ENCODE results near the gene SLX4. TPM values are rescaled to one million over a fixed set of nuclear protein-coding genes. Genes with fewer than 3 reads are reported as not detected.

Gene SLX4
- total RNA-seq, 1 experiment from 2014 or later: 5.9 TPM

DNA sequence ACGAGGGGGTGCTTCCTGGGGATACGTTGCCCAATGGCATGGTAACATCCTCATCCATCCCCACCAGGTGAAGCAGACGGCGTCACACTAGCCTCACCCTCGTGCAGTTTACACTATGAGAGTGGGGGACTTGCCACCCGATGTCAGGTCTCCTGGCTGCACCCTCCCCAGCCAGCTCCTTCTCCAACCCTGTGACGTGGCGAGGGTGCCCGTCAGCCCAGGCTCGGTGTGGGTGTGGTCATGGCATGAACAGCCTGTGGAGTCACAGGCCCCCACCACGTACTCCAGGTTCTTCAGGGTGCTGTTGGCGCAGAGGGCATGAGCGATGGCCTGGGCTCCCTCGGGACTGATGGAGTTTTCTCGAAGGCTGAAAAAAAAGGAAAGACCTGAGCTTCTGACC, 62.5 kb downstream of the SLX4 start:
- no peak overlapping the region for H3K27ac Mint-ChIP-seq (ENCODE audit: low read depth, unreplicated experiment)
- peaks cover 7% of the 10 kb centered on the region for H3K36me3 Mint-ChIP-seq (ENCODE audit: insufficient read depth, unreplicated experiment)
- DNase-seq (ENCODE audit: unreplicated experiment): no peak
- CTCF ChIA-PET: interaction anchor here (0.6 kb wide), 1 partner anchor 419 kb away, joined by 3 read pairs; no protein-coding TSS in a partner anchor
- POLR2A ChIA-PET: interaction anchor here (0.6 to 1.1 kb wide), 3 partner anchors 10 to 818 kb away, joined by 3 to 4 read pairs (median 3); no protein-coding TSS in a partner anchor
- H3K4me3 Mint-ChIP-seq (ENCODE audit: unreplicated experiment): no peak overlapping the region
- BruUV-seq (replicated peaks): no TSS peak
- TF ChIP-seq, protein P1, sequence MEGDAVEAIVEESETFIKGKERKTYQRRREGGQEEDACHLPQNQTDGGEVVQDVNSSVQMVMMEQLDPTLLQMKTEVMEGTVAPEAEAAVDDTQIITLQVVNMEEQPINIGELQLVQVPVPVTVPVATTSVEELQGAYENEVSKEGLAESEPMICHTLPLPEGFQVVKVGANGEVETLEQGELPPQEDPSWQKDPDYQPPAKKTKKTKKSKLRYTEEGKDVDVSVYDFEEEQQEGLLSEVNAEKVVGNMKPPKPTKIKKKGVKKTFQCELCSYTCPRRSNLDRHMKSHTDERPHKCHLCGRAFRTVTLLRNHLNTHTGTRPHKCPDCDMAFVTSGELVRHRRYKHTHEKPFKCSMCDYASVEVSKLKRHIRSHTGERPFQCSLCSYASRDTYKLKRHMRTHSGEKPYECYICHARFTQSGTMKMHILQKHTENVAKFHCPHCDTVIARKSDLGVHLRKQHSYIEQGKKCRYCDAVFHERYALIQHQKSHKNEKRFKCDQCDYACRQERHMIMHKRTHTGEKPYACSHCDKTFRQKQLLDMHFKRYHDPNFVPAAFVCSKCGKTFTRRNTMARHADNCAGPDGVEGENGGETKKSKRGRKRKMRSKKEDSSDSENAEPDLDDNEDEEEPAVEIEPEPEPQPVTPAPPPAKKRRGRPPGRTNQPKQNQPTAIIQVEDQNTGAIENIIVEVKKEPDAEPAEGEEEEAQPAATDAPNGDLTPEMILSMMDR (IDR thresholded peaks at IDR 0.05; ENCODE audit: unreplicated experiment): no peak
- no peaks in the 10 kb centered on the region for H3K4me1 Mint-ChIP-seq (ENCODE audit: insufficient read depth, unreplicated experiment)
- intact Hi-C loops (cut with micrococcal nuclease): no loop called here
- peaks cover 14% of the 10 kb centered on the region for H3K9me3 Mint-ChIP-seq (ENCODE audit: unreplicated experiment)
- peaks cover 21% of the 10 kb centered on the region for H3K27me3 Mint-ChIP-seq (ENCODE audit: insufficient read depth, unreplicated experiment)

DNA sequence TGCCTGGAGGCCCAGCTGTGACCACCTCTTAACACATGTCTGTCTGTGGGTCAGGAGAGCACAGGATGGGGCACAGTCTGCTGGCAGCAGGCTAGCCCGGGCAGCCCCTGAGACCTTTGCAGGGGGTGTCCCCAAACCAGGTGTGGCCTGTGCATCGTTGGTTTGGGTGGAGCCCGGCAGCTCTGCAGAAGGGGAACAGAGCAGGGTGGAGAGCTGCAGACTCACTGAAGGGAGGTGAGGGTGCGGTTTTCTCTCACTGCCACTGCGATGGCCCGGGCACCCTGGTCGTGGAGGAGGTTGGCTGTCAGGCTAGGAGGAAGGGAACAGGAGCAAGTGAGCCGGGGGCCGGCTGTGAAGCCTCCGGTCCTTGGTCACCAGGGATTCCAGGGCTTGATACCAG, 63.0 kb downstream of the SLX4 start:
- Mint-ChIP-seq H3K36me3 (ENCODE audit: insufficient read depth, unreplicated experiment) (peaks cover 7% of the 10 kb centered on the region), H3K4me1 (ENCODE audit: insufficient read depth, unreplicated experiment) (no peaks in the 10 kb centered on the region), H3K27ac (ENCODE audit: low read depth, unreplicated experiment) (no peak overlapping the region), H3K9me3 (ENCODE audit: unreplicated experiment) (peaks cover 14% of the 10 kb centered on the region), H3K27me3 (ENCODE audit: insufficient read depth, unreplicated experiment) (peaks cover 21% of the 10 kb centered on the region), H3K4me3 (ENCODE audit: unreplicated experiment) (no peak overlapping the region)
- BruUV-seq (replicated peaks): no TSS peak
- TF ChIP-seq, protein P1 (IDR thresholded peaks at IDR 0.05; ENCODE audit: unreplicated experiment): no peak
- no peak for DNase-seq (ENCODE audit: unreplicated experiment)
- intact Hi-C loops (cut with micrococcal nuclease): no loop called here
- CTCF ChIA-PET: no interaction called here
- POLR2A ChIA-PET: interaction anchor here (0.7 to 1.1 kb wide), 2 partner anchors 9 to 819 kb away, joined by 3 to 4 read pairs; no protein-coding TSS in a partner anchor

DNA sequence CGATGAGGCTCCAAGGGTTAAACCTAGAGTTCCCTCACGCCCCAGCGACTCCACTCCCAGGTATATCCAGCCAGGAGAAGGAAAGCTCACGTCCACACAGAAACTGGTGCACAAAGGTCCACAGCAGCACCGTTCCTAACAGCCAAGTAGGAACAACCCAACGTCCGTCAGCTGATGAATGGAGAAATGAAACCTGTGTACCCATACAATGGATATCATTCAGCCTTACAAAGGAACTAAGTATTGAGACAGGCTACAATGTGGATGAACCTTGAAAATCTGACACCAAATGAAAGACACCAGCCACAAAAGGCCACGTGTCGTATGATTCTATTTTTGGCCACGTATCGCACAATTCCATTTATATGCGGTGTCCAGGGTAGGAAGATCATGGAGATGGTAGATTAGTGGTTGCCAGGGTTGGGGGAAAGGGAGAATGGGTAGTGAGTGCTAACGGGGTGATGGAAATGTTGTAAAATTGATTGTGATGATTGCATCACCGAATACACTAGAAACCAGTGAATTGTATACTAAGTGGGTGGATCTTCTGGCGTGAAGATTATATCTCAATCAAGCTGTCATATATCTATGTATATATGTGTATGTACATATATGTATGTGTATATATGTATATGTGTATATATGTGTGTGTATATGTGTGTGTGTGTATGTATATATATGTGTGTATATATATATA, 64.3 kb downstream of the SLX4 start:
- no TSS peak for BruUV-seq (replicated peaks)
- TF ChIP-seq, protein P1 (IDR thresholded peaks at IDR 0.05; ENCODE audit: unreplicated experiment): no peak
- ChIA-PET POLR2A (interaction anchor here (0.7 kb wide), 2 partner anchors 280 to 404 kb away, joined by 3 read pairs; no protein-coding TSS in a partner anchor), CTCF (no interaction called here)
- DNase-seq (ENCODE audit: unreplicated experiment): no peak
- H3K9me3 Mint-ChIP-seq (ENCODE audit: unreplicated experiment): peaks cover 14% of the 10 kb centered on the region
- H3K27ac Mint-ChIP-seq (ENCODE audit: low read depth, unreplicated experiment): no peak overlapping the region
- intact Hi-C loops (cut with micrococcal nuclease): no loop called here
- peaks cover 7% of the 10 kb centered on the region for H3K36me3 Mint-ChIP-seq (ENCODE audit: insufficient read depth, unreplicated experiment)
- H3K4me1 Mint-ChIP-seq (ENCODE audit: insufficient read depth, unreplicated experiment): no peaks in the 10 kb centered on the region
- H3K27me3 Mint-ChIP-seq (ENCODE audit: insufficient read depth, unreplicated experiment): peaks cover 19% of the 10 kb centered on the region
- H3K4me3 Mint-ChIP-seq (ENCODE audit: unreplicated experiment): no peak overlapping the region

DNA sequence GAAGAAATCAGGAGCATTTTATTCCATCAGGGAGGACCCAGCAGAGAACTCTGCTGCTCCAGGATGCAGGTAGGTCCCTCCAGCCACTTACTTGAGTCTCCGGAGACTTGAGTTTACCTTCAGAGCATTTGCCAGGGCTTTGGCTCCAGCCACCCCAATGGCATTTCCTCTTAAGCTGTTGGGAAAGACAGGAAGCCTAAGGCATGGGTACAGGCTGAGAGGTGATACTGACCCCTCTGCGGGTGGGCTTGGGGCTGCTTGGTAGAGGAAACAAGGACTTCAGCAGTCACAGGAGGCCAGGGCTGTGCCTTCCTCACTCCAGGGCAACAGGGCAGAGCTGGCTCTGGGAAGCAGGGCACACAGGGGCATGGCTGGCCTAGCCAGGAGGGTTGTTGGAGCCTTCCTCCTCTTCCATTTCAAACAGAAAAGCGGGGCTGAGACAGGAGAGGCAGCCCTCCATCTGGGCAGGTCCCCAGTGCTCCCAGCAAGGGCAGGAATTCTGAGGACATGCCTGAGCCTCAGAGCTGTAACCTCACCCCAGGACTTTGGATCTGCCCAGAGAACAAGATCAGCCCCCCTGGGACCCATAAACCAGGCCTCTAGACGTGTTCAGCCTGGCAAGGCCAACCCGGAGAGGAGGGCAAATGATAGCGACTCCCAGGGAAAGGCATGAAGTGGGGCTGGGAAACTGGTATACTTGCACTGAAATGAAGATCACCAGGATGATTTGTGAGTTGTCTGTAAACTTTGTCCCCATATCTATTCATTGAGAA, 68.6 kb downstream of the SLX4 start:
- H3K4me3 Mint-ChIP-seq (ENCODE audit: unreplicated experiment): no peak overlapping the region
- H3K27ac Mint-ChIP-seq (ENCODE audit: low read depth, unreplicated experiment): no peak overlapping the region
- TF ChIP-seq, protein P1 (IDR thresholded peaks at IDR 0.05; ENCODE audit: unreplicated experiment): no peak
- no peak for DNase-seq (ENCODE audit: unreplicated experiment)
- BruUV-seq (replicated peaks): no TSS peak
- H3K4me1 Mint-ChIP-seq (ENCODE audit: insufficient read depth, unreplicated experiment): no peaks in the 10 kb centered on the region
- H3K9me3 Mint-ChIP-seq (ENCODE audit: unreplicated experiment): no peaks in the 10 kb centered on the region
- H3K36me3 Mint-ChIP-seq (ENCODE audit: insufficient read depth, unreplicated experiment): peaks cover 23% of the 10 kb centered on the region
- H3K27me3 Mint-ChIP-seq (ENCODE audit: insufficient read depth, unreplicated experiment): no peaks in the 10 kb centered on the region
- intact Hi-C loops (cut with micrococcal nuclease): no loop called here
- CTCF ChIA-PET: no interaction called here
- POLR2A ChIA-PET: no interaction called here

Measured in MCF 10A (cell line).